ENCODE measurements around the gene IRX4. TPM values are rescaled to one million over a fixed set of nuclear protein-coding genes. Genes with fewer than 3 reads are reported as not detected.

Gene IRX4
- total RNA-seq, 3 donors from 2014 or later = not detected

GRCh38 chr5:1838013-1838412, 44.7 kb downstream of the IRX4 start:
- H3K36me3 ChIP-seq (ENCODE audit: low read depth) = no peaks in the 10 kb centered on the region
- intact Hi-C loops (cut with DNase I, micrococcal nuclease) = no loop called here
- H3K9me3 ChIP-seq = no peaks in the 10 kb centered on the region
- ATAC-seq (no peak), DNase-seq (no peak)
- peaks cover 4% of the 10 kb centered on the region for H3K4me1 ChIP-seq (ENCODE audit: low read depth)
- TF ChIP-seq, protein P1, sequence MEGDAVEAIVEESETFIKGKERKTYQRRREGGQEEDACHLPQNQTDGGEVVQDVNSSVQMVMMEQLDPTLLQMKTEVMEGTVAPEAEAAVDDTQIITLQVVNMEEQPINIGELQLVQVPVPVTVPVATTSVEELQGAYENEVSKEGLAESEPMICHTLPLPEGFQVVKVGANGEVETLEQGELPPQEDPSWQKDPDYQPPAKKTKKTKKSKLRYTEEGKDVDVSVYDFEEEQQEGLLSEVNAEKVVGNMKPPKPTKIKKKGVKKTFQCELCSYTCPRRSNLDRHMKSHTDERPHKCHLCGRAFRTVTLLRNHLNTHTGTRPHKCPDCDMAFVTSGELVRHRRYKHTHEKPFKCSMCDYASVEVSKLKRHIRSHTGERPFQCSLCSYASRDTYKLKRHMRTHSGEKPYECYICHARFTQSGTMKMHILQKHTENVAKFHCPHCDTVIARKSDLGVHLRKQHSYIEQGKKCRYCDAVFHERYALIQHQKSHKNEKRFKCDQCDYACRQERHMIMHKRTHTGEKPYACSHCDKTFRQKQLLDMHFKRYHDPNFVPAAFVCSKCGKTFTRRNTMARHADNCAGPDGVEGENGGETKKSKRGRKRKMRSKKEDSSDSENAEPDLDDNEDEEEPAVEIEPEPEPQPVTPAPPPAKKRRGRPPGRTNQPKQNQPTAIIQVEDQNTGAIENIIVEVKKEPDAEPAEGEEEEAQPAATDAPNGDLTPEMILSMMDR (IDR thresholded peaks at IDR 0.05) = no peak
- no peak overlapping the region for H3K4me3 ChIP-seq

- ATAC-seq = no peak
- H3K4me1 ChIP-seq (ENCODE audit: low read depth) = peaks cover 2% of the 10 kb centered on the region
- no peak overlapping the region for H3K4me3 ChIP-seq
- no peaks in the 10 kb centered on the region for H3K9me3 ChIP-seq
- no peaks in the 10 kb centered on the region for H3K36me3 ChIP-seq (ENCODE audit: low read depth)
- intact Hi-C loops (cut with DNase I, micrococcal nuclease) = no loop called here
- no peak for DNase-seq
- TF ChIP-seq, protein P1 (IDR thresholded peaks at IDR 0.05) = no peak
Measured at GRCh38 chr5:1836891-1837880, 45.5 kb downstream of the IRX4 start.

DNA sequence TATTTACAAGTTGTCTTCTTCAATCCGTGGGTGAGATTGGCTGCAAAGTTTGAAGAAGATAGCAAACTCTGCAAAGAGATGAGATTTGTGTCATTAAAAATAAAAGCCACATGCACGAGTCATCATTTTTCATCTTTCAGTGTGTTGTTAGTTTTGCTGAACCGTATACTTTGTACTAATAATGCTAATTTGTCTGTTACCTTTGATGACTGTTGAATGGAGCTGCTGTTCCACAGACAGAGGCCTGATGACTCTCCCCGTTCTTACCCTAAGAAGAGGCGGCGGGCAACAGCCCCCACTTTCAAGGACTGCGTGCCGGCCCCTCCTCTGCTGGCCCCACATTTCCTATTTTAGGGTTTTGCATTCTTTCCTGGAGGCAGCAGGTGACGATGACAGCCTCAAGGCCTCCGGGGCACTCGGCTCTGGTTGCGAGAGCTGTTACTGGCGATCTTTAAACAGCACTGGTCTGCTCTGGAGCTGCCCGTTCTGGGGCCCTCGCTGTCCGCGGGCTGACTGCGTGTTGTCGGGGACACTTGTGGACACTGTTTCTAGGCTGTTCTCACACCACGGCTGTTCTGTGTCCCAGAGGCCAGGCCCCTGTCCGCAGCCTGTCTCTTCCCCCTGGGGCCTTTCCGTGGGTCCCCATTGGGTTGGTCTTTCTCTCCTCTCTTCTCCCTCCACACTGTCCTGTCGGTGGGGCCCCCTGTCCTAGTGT, 46.4 kb downstream of the IRX4 start:
- Histone ChIP-seq H3K4me3 (no peak overlapping the region), H3K9me3 (no peaks in the 10 kb centered on the region), H3K4me1 (ENCODE audit: low read depth) (no peaks in the 10 kb centered on the region), H3K36me3 (ENCODE audit: low read depth) (no peaks in the 10 kb centered on the region)
- ATAC-seq (no peak), DNase-seq (no peak)
- TF ChIP-seq, protein P1 (IDR thresholded peaks at IDR 0.05) = no peak
- intact Hi-C loops (cut with DNase I, micrococcal nuclease) = no loop called here

GRCh38 chr5:1835431-1835830, 47.3 kb downstream of the IRX4 start:
- TF ChIP-seq, protein P1 (IDR thresholded peaks at IDR 0.05) = no peak
- ATAC-seq (no peak), DNase-seq (no peak)
- Histone ChIP-seq H3K36me3 (ENCODE audit: low read depth) (no peaks in the 10 kb centered on the region), H3K4me1 (ENCODE audit: low read depth) (no peaks in the 10 kb centered on the region), H3K4me3 (no peak overlapping the region), H3K9me3 (no peaks in the 10 kb centered on the region)
- intact Hi-C loops (cut with DNase I, micrococcal nuclease) = no loop called here

DNA sequence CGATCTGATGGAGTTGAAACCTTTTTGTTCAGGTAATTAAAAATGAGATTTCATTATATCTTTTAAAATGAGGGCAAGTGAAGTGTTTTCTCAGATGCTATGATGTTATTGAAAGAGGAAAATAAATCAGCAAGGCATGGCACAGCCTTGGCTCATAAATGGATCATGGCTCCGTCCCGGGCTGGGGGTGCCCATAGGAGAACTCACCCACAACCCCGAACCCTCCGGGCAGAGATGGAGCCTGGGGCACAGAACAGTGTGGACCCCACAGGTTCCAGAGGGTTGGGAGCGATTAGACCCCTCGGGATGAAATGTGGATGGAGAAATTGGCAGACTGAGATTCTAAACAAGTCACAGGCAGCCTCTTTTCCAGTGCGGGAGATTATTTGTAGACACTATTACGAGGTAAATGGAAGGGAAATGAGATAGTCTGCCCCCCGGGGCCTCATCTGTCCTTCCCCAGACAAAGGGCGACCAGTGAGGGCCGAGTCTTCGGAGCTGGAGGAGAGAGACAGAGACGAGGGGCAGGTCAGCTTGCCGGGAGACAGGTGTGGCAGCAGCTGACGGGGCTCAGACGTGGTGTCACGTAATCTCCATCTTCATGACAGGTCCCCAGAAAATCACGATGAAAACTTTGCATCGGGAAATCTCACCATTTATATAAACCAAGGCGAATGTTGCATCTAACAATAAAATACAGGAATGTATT, 47.9 kb downstream of the IRX4 start:
- DNase-seq = no peak
- no peak for ATAC-seq
- no peak overlapping the region for H3K4me3 ChIP-seq
- no peaks in the 10 kb centered on the region for H3K36me3 ChIP-seq (ENCODE audit: low read depth)
- intact Hi-C loops (cut with DNase I, micrococcal nuclease) = no loop called here
- TF ChIP-seq, protein P1 (IDR thresholded peaks at IDR 0.05) = no peak
- no peaks in the 10 kb centered on the region for H3K9me3 ChIP-seq
- no peaks in the 10 kb centered on the region for H3K4me1 ChIP-seq (ENCODE audit: low read depth)

Data from mucosa of descending colon (tissue), 3 donors.